Peyer's patch (tissue), 4 donors: ENCODE measurements around the gene SYNGR2.

Experiments
- POLR2A ChIP-seq, 2 donors: fragments of 450-650 bp; IDR thresholded peaks; one replicate each; pipeline ENCODE4 v1.5.1; 2017; ENCODE audit warnings: antibody characterized with exemption in 2 of 2, mild to moderate bottlenecking in 2 of 2, moderate library complexity in 2 of 2
- TF ChIP-seq, protein P1 (sequence below), 6 experiments: fragments of 450-650 bp in 4 of 6; fragments of 200-600 bp in 2 of 6; sonication (generic) in 1 of 6; IDR thresholded peaks; one replicate each; pipeline ENCODE4 v1.5.1; 2017 to 2019; ENCODE audit warnings: antibody characterized with exemption in 6 of 6, mild to moderate bottlenecking in 3 of 6, moderate library complexity in 1 of 6

DNA sequence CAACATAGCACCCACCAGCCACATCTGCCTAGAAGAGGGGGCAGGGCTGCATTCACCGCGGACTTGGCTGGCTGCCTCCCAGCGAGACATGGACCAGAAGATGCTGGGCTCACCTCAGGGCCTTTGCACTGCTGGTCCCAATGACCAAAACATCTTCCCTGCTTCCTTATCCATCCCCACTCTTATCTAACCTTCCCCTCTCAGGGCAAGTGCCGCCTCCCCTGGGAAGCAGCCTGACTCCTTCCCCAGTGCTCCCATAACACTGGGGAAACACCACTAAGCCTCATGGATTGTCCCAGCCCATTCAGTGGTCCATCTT lies 45.5 kb upstream of the SYNGR2 start:
- TF ChIP-seq, protein P1, sequence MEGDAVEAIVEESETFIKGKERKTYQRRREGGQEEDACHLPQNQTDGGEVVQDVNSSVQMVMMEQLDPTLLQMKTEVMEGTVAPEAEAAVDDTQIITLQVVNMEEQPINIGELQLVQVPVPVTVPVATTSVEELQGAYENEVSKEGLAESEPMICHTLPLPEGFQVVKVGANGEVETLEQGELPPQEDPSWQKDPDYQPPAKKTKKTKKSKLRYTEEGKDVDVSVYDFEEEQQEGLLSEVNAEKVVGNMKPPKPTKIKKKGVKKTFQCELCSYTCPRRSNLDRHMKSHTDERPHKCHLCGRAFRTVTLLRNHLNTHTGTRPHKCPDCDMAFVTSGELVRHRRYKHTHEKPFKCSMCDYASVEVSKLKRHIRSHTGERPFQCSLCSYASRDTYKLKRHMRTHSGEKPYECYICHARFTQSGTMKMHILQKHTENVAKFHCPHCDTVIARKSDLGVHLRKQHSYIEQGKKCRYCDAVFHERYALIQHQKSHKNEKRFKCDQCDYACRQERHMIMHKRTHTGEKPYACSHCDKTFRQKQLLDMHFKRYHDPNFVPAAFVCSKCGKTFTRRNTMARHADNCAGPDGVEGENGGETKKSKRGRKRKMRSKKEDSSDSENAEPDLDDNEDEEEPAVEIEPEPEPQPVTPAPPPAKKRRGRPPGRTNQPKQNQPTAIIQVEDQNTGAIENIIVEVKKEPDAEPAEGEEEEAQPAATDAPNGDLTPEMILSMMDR (IDR thresholded peaks at IDR 0.05), result no peak
- no peak for TF ChIP-seq POLR2A (IDR thresholded peaks at IDR 0.05)
